Subcutaneous abdominal adipose tissue (tissue), 5 donors: ENCODE data around the gene H2BW1.
"Not testable (repeated sequence)": the region's sequence is repeated elsewhere in the genome, so short reads cannot be mapped to it uniquely, and the experiment has no call there.

ENCODE experiments used
- H3K27ac ChIP-seq: one replicate; pipeline ENCODE4 v1.7.0; 2013; ENCODE audit warnings: low read depth, mild to moderate bottlenecking, inconsistent platforms, low read length, moderate library complexity
- H3K27me3 ChIP-seq, 5 donors: one replicate each; pipeline ENCODE4 v1.7.0; 2013; ENCODE audit warnings: low read length in 5 of 5, inconsistent platforms in 1 of 5; ENCODE audit not compliant: control insufficient read depth in 5 of 5, insufficient read depth in 4 of 5
- H3K36me3 ChIP-seq, 5 donors: one replicate each; pipeline ENCODE4 v1.7.0; 2013; ENCODE audit warnings: low read length in 5 of 5; ENCODE audit not compliant: control insufficient read depth in 5 of 5, insufficient read depth in 5 of 5
- H3K4me1 ChIP-seq, 5 donors: one replicate each; pipeline ENCODE4 v1.7.0; 2013; ENCODE audit warnings: low read length in 5 of 5, mild to moderate bottlenecking in 3 of 5, moderate library complexity in 1 of 5; ENCODE audit not compliant: control insufficient read depth in 5 of 5, insufficient read depth in 5 of 5
- H3K4me3 ChIP-seq, 5 donors: one replicate each; pipeline ENCODE4 v1.7.0; 2013; ENCODE audit warnings: low read length in 5 of 5, low read depth in 1 of 5
- H3K9ac ChIP-seq, 5 donors: one replicate each; pipeline ENCODE4 v1.7.0; 2013; ENCODE audit warnings: low read length in 5 of 5, mild to moderate bottlenecking in 4 of 5, moderate library complexity in 3 of 5
- H3K9me3 ChIP-seq, 5 donors: one replicate each; pipeline ENCODE4 v1.7.0; 2013; ENCODE audit warnings: low read length in 5 of 5; ENCODE audit not compliant: control insufficient read depth in 5 of 5
- donor health status: healthy.
- donor health status: healthy.
- donor health status: healthy.
- donor health status: healthy.
- donor health status: healthy.

Gene H2BW1

GRCh38 chrX:104013606-104014005 is at the start of gene H2BW1:
H2BW1 (minus strand) TSS chrX:104013708; CDS start chrX:104013576, 132 bp downstream.
- H3K4me1 ChIP-seq: no peaks in the 10 kb centered on the region
- peaks cover 0 to 6% (median 0%) of the 10 kb centered on the region in 5 donors for H3K9me3 ChIP-seq
- no peaks in the 10 kb centered on the region for H3K36me3 ChIP-seq
- peaks cover 0 to 24% (median 3%) of the 10 kb centered on the region in 5 donors for H3K27me3 ChIP-seq
- no peak within 1 kb of the TSS for H3K9ac ChIP-seq
- no peak within 1 kb of the TSS for H3K27ac ChIP-seq
- H3K4me3 ChIP-seq: no peak within 1 kb of the TSS

- H3K9me3 ChIP-seq, H3K27me3 ChIP-seq, H3K36me3 ChIP-seq, H3K27ac ChIP-seq, H3K4me3 ChIP-seq, H3K4me1 ChIP-seq, H3K9ac ChIP-seq: not testable (repeated sequence)
Observed at GRCh38 chrX:104062636-104063035, 49.1 kb upstream of the H2BW1 start.

GRCh38 chrX:104054956-104055355 is 41.4 kb upstream of the H2BW1 start:
- H3K4me1 ChIP-seq, H3K9me3 ChIP-seq, H3K36me3 ChIP-seq, H3K4me3 ChIP-seq, H3K27me3 ChIP-seq, H3K27ac ChIP-seq, H3K9ac ChIP-seq: not testable (repeated sequence)

GRCh38 chrX:104047171-104047570 is 33.7 kb upstream of the H2BW1 start:
- Histone ChIP-seq H3K36me3 (no peaks in the 10 kb centered on the region), H3K27ac (no peak overlapping the region), H3K9me3 (no peaks in the 10 kb centered on the region), H3K9ac (no peak overlapping the region), H3K27me3 (peaks cover 0 to 22% (median 8%) of the 10 kb centered on the region in 5 donors), H3K4me1 (no peaks in the 10 kb centered on the region), H3K4me3 (no peak overlapping the region)

- H3K9me3 ChIP-seq: no peaks in the 10 kb centered on the region
- no peak overlapping the region for H3K9ac ChIP-seq
- no peak overlapping the region for H3K27ac ChIP-seq
- H3K27me3 ChIP-seq: peaks cover 0 to 22% (median 8%) of the 10 kb centered on the region in 5 donors
- no peak overlapping the region for H3K4me3 ChIP-seq
- H3K36me3 ChIP-seq: no peaks in the 10 kb centered on the region
- H3K4me1 ChIP-seq: no peaks in the 10 kb centered on the region
Observed at GRCh38 chrX:104045642-104046041, 32.1 kb upstream of the H2BW1 start.

GRCh38 chrX:104041003-104041402 is 27.5 kb upstream of the H2BW1 start:
- Histone ChIP-seq H3K9me3 (peaks cover 0 to 5% (median 0%) of the 10 kb centered on the region in 5 donors), H3K36me3 (no peaks in the 10 kb centered on the region), H3K27ac (no peak overlapping the region), H3K27me3 (peaks cover 0 to 24% (median 8%) of the 10 kb centered on the region in 5 donors), H3K4me1 (no peaks in the 10 kb centered on the region), H3K4me3 (no peak overlapping the region), H3K9ac (no peak overlapping the region)

GRCh38 chrX:104039689-104040505 is 26.4 kb upstream of the H2BW1 start, which contains the start of gene H2BW2:
H2BW2 (plus strand) TSS chrX:104039956; CDS start chrX:104039995, 39 bp downstream.
- Histone ChIP-seq H3K27ac (no peak within 1 kb of the TSS), H3K4me1 (no peaks in the 10 kb centered on the region), H3K9me3 (peaks cover 0 to 5% (median 0%) of the 10 kb centered on the region in 5 donors), H3K36me3 (no peaks in the 10 kb centered on the region), H3K4me3 (no peak within 1 kb of the TSS), H3K9ac (no peak within 1 kb of the TSS), H3K27me3 (peaks cover 0 to 24% (median 8%) of the 10 kb centered on the region in 5 donors)

GRCh38 chrX:104018126-104018525 is 4.6 kb upstream of the H2BW1 start:
- H3K9ac ChIP-seq: no peak overlapping the region

GRCh38 chrX:104015576-104015975 is 2.1 kb upstream of the H2BW1 start:
- H3K9ac ChIP-seq, H3K36me3 ChIP-seq, H3K4me3 ChIP-seq, H3K27ac ChIP-seq, H3K9me3 ChIP-seq, H3K4me1 ChIP-seq: not testable (repeated sequence)
- peaks cover 0 to 22% (median 8%) of the 10 kb centered on the region in 5 donors for H3K27me3 ChIP-seq

More at GRCh38 chrX:104018126-104018525, 4.6 kb upstream of the H2BW1 start:
- Histone ChIP-seq H3K36me3 (no peaks in the 10 kb centered on the region), H3K27ac (no peak overlapping the region), H3K4me1 (no peaks in the 10 kb centered on the region), H3K9me3 (peaks cover 0 to 6% (median 3%) of the 10 kb centered on the region in 5 donors), H3K4me3 (no peak overlapping the region), H3K27me3 (peaks cover 0 to 21% (median 10%) of the 10 kb centered on the region in 5 donors)

GRCh38 chrX:104013158-104013557 is 350 bp downstream of the H2BW1 start:
- no peak overlapping the region for H3K9ac ChIP-seq

More at GRCh38 chrX:104013158-104013557, 350 bp downstream of the H2BW1 start:
- Histone ChIP-seq H3K4me3 (no peak overlapping the region), H3K36me3 (no peaks in the 10 kb centered on the region), H3K27me3 (peaks cover 0 to 24% (median 0%) of the 10 kb centered on the region in 5 donors), H3K27ac (no peak overlapping the region), H3K9me3 (peaks cover 0 to 6% (median 0%) of the 10 kb centered on the region in 5 donors), H3K4me1 (no peaks in the 10 kb centered on the region)
